GM21737 (cell line): ENCODE data around the gene ADSS2.
"Not testable (repeated sequence)": the region's sequence is repeated elsewhere in the genome, so short reads cannot be mapped to it uniquely, and the experiment has no call there.

ENCODE experiments used
- ATAC-seq: cut with Tn5 transposase; IDR thresholded peaks from one replicate; pipeline ENCODE4 v1.9.1; 2021; ENCODE audit warnings: mild to moderate bottlenecking, moderate library complexity; ENCODE audit not compliant: unreplicated experiment

ADSS2 gene

DNA sequence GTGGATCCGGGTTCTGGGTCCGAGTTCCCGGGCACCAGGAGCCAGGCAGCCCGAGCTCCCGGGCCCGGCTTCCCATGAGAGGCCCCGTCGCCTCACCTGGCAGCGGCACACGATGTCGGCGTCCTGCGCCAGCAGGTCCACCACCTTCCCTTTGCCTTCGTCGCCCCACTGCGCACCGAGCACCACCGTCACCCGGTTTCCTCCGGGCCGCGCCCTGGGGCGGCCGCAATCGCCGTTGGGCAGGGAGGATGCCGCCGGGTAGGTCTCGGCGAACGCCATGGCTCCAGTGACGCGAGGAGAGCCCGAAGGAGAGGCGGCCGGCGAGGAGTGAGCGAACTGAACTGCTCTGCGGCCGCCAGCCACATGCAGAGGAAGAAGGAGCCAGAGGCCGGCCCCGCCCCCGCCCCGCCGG is at the start of gene ADSS2:
Gene ADSS2, minus strand, starts transcription at position 371 of the 412 bp plus-strand sequence. Its CDS starts 92 bp downstream, at position 279.
- no peak for ATAC-seq

DNA sequence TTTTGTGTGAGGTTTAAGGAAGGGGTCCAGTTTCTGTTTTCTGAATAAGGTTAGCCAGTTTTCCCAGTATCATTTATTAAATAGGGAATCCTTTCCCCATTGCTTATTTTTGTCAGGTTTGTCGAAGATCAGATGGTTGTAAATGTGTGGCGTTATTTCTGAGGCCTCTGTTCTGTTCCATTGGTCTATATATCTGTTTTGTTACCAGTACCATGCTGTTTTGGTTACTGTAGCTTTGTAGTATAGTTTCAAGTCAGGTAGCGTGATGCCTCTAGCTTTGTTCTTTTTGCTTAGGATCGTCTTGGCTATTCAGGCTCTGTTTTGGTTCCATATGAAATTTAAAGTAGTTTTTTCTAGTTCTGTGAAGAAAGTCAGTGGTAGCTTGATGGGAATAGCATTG is 48.8 kb upstream of the ADSS2 start:
- ATAC-seq, result not testable (repeated sequence)

DNA sequence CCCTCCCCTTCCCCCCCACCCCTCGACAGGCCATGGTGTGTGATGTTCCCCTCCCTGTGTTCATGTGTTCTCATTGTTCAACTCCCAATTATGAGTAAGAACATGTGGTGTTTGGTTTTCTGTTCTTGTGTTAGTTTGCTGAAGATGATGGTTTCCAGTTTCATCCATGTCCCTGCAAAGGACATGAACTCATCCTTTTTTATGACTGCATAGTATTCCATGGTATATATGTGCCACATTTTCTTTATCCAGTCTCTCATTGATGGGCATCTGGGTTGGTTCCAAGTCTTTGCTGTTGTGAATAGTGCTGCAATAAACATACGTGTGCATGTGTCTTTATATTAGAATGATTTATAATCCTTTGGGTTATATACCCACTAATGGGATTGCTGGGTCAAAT is 47.8 kb upstream of the ADSS2 start:
- not testable (repeated sequence) for ATAC-seq

DNA sequence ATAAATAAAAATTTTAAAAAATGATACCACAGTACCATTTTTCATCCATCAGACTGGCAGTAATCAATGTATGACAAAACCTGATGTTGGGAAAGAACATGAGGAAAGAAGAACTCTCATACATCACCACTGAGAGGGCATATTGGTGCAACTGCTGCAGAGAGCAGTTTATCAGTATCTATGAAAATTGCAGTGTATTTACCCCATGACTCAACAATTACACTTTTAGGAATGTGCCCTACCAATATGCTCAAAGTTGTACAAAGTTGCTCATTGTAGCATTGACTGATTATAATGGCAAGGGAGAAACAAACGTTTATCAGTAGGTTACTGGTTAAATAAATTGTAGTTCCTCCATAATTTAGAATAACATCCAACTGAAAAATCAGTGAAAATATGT is 46.1 kb upstream of the ADSS2 start:
- ATAC-seq, result no peak

DNA sequence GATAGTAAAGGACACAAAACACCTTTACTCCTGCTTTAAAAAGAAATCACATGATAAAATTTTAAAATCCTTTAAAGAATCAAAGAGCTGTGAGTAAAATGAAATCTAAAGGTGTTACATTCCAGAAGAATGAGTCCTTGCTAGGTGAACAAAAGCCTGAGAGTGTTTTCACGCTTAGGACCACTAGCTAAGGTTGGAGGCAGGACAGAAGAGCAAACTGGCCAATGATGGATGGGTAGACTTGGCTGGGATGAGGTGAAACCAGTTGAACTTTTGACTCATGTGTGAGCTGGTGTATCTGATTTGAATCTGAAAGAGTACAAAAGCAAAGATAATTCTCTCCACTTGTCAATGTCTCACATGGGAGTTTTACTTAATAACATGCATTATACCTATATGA is 44.5 kb upstream of the ADSS2 start:
- no peak for ATAC-seq

DNA sequence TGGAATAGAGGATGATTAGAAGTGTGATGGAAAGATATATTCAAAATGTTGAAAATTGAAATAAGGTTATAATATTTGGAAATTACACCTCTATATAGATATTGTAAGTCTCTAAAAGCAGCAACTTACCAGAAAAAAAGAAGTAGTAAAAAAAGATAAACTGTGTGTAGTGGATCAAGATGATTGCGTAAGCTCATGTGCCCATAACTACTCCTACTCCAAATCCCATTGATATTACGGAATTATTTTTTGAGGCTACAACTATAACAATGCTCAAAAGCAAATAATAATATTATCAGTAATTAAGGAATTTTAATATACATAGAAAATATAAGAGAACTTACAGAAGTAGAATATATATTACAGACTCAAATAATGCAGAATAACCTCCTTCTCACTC is 42.9 kb upstream of the ADSS2 start:
- no peak for ATAC-seq

DNA sequence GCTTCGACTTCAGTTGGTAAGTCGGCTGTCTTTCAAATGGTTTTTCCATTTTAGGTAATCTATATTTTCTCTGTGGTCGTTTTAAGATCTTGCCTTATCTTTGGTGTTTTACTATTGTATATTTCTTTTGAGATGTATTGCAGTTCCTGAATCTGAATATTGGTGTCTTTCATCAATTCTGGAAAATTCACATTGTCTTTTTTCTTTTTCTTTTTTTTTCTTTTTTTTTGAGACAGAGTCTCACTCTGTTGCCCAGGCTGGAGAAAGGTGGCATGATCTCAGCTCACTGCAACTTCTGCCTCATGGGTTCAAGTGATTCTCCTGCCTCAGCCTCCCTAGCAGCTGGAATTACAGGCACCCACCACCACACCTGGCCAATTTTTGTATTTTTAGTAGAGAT is 33.3 kb upstream of the ADSS2 start:
- not testable (repeated sequence) for ATAC-seq

DNA sequence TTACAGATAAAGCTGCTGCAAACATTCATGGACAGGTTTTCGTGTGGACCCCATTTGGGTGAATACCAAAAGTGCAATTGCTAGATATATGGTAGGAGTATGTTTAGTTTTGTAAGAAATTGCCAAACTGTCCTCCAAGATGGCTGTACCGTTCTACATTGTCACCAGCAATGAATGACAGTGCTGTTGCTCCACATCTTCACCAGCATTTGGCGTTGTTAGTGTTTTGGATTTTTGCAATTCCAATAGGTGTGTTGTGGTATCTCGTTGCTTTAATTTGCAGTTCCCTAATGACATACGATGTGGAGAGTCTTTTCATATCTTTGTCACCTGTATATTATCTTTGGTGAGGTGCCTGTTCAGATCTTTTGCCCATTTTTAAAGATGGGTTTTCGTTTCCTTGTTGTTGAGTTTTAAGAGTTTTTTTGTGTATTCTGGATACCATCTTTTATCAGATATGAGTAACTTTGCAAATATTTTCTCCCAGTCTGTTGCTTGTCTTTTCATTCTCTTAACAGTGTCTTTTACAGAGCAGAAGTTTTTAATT is 21.4 kb upstream of the ADSS2 start:
- no peak for ATAC-seq

DNA sequence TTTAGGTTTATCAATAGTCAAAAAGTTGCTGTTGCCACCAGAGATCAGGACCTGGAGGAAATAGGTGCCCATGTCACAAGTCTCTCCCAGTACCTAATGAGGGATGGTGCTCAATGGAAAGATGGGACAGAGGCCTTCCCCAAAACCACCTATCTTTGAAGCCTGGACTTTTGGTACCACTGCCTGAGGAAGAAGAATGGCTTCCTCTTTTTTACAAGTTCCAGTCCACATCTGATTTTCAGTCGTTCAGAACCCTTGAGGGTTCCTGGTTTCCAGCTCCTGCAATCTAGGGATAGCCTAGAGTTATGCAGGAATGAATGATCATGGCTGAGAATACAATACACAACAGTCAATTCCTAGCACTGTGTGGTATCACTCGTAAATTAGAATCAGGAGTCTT is 15.0 kb upstream of the ADSS2 start:
- no peak for ATAC-seq

DNA sequence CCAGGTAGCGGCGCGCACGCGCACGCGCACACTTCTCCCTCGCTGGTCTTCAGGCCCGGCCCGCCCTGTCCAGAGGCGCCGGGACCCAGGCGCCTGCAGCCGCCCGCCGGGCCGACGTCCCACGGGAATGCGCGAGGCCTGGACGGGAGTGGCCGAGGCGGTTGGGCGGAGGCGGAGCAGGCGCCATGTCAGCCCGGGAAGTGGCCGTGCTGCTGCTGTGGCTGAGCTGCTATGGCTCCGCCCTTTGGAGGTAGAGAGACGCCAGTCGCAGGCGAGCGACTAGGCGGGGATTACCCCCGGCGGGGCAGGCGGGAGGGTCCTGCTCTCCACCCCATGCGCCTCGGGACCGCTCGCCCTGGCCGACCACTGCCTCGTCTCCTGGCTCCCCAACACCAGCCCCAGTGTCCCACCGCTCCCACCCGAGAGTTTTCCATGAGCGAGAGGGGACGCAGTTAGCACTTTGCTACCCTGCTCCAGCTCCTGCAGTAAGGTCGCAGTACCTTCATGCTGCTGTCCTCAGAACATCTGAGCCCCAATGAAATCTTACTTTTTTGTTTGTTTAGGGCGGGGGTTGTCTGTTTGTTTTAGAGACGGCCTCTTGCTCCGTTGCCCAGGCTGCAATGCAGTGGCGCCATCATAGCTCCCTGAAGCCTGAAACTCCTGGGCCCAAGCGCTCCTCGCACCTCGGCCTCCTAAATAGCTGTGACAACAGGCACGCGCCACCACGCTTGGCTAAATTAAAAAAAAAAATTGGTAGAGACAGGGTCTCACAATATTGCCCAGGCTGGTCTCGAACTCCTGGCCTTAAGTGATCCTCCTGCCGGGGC is 9.7 kb upstream of the ADSS2 start, which contains the start of gene CATSPERE:
Gene CATSPERE, plus strand, starts transcription at position 29 of the 827 bp plus-strand sequence. Its CDS starts 157 bp downstream, at position 186.
- peak; percentile 97 for ATAC-seq

DNA sequence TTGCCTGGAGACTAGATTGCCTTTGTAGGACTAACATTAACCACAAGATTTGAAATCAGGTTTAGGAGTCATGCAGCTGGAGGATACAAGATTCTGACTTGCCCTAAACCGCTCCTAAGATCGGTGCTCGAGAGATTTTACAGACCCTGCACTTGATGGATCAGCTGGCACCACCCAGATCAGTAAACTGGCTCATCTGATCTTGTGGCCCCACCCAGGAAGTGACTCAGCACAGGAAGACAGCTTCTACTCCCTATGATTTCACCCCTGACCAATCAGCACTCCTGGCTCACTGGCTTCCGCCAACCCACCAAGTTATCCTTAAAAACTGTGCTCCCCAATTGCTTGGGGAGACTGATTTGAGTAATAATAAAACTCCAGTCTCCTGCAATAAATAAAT is 8.5 kb upstream of the ADSS2 start:
- ATAC-seq, result no peak

DNA sequence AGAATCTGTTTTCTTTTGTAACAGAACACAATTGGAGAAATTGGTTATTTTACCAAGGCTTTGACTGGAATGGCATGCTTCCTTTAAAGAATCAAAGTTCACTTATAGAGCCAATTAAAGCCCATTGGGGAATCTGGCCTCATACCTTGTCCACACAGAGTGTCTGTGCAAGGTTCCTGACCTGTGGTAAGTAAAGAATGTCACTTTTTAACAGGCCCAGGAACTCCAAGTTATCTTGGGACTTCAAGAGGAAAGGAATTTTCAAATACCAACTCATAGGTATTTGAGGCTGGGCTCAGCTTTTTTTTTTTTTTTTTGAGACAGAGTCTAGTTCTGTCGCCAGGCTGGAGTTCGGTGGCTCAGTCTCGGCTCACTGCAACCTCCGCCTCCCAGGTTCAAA is 7.1 kb upstream of the ADSS2 start:
- no peak for ATAC-seq

DNA sequence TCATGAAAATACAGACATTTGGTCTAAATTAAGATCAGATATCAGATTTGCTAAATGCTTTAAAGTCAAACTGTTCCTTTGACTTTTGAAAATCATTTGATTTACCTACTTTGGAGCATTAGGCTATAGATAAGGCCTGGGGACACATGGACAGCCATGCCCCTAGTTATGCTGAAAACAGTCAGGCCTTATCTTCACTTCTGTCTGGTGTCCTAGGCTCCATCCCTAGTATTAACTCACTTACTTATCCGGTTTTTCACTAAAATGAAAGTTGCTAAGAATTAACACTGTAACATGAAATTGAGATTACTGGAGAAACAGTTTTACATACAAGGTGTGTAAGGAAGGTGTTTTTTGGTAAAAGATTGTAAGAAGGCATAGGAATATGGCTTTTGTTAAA is 4.9 kb upstream of the ADSS2 start:
- ATAC-seq, result no peak

DNA sequence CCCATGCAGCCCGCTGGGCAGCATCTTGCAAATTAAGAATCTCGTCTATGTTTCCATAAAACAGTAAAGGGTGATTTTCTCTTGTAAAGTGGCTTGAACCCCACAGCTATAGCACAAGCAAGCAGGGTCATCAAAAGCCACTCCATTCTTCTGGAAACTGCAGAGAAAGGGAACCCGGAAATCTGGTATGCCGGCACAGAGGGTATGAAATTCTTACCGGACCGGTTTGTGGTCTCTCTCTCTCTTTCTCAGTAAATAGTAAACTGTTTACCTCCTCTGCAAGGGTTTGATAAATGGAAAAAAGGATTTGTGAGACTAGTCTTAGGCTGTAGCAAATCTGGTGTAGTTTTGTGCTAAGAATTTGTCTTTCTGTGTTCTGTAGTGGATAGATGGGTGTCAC is 2.7 kb upstream of the ADSS2 start:
- ATAC-seq, result no peak

DNA sequence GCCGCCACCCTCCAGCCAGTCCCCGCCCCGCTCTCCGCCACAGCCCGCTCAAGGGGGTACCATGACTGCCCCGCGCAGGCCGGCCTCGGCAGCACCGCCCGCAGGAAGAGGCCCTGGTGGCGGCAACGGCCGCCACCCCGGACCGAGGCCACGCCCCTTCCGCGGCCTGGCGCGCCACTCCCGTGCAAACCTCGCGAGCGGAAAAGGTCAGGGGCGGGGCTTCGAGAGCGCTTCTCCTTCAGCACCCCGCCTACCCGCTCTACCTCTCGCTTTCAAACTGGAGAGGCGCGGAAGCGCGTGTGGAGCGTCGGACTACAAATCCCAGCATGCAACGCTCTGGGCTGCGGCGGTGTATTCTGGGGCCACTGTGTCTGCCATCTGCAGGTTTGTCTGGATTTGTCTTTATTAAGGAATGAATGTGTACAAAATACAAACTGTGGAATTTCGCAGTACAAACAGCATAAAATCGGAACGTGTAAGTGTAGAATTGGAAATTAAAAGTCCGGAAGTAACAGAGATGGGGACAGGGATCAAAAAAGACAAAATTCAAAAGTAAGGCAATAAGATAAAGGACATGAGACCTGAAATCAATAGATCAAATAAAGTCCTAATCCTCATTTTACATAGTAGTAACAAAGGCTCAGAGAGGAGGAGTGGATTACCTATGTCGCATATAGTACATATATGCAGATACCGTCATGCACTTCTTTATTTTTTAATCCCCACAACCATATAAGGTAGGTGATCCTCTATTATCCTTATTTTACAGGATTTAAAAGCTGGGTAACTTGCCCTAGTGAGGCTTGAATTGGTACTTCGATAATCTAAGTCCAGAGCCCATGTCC is 464 bp upstream of the ADSS2 start:
- ATAC-seq, result peak; percentile 92

DNA sequence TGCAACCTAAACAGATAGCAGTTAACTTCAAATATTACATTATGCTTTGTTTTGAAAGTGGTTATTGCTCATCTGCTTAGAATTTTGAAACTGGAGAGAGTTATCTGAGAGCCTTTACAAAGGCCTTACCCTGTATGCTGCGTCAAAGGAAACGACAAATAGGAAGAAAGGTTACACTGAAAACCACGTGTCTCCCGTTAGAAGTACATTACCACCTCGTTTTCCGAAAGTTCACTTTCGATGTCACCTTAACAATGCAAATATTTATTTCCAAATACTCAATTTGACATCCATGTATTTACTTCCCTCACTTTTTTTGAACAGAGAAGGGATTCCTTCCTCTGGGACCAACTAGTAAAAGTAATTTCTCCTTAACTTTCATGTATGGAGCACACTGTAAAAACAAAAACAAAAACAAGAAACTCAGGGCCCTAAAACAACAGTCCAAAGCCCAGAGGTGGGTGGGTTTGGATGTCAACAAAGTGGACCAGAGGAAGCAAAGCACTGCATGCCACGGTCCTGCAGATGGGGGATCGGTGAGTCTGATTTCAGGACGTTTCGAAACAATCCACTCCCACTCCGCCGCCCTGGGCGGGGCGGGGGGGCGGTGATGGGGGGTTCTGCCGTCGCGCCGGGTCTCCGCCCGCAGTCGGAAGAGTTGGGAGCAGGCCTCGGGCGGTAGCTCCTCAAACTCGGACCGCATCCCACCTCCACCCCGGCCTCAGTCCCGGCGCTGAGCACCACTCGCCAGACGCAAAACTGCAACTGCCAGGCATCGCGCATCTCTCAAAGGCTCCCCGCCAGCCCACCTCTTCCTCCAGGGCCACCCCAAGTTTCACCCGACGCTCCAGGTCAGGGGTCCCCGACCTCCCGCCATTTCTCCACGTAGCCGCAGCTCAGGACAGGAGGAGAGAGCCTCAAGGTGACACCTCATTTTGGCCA is 841 bp downstream of the ADSS2 start:
- peak; percentile 15 for ATAC-seq

DNA sequence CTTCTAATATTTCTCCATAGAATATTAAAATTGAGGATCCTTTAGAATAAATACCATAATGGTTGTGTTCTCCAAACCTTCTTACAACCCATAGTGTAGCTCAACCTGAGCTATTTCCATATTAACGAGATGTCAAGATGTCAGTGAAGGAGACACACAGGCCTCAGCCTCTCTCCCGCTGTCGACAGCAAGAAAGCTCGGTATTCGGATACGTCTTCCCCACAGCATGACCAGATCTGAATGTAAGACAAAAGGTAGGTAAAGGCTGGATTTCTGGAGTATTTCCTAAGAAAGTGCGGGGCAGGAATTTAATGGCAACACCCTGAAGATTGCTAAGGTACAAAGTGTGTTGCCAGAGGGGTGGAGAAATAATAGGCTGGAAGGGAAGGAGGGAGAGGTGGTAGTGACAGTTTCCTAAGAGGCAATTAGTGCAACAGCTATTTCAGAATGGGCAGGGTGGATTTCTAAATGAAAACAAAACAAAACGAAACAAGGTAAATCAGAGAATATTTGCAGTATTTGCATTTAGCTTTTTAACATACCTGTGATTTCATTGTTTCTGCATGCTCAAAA is 1.7 kb downstream of the ADSS2 start:
- ATAC-seq, result no peak

DNA sequence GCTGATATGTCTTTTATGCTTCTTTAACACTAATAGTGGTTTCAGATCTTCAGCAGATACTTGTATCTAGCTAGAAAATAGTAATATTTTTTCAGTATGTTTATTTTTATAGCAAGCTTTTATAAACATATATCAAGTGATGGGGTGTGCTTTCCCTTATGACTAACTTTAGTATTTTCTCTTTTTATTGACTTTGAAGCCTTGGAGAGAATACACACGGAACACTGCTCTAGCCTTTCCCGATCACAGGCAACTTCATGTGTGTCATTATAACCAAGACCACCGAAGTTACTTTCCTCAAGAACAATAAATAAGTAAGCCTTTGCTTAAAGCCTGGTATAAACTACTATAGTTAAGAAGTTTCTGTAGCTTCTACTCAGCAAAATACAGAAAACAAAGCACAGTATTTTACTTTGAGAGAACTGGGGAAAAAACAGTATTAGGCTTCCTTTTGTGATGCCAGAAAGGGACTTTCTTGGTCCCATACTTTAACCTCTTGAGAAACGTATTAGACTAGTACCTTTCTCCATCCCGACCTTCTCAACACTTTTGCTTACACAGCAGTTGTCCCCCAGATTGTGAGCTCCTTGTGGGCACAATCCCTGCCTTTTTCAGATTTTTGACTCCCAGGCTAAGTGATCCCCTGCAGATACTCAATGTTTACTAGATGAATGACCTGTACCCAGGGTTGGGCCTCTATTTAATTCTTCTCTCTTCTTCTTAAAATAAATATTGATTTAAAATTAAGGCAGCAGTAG is 3.3 kb downstream of the ADSS2 start:
- ATAC-seq, result no peak

DNA sequence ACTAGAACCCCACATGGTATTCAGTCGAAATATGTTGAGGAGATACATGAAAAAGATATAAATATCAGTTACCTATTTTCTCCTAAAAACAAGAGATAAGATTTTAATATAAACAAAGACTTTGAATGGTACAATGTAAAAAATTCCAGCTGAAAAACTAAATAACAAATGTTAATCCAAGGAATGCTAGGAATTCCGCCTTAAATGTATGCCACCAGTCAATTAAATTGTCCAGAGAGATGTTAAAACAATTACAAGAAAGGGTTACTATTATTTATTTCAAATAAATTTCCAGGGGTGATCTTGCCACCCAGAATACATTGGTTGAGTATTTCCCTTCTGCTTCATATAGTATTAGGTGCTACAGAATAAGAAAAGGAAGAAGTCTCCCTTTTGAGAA is 4.2 kb downstream of the ADSS2 start:
- no peak for ATAC-seq
